HepG2 (cell line): ENCODE results near the gene ARHGEF4. TPM values are rescaled to one million over a fixed set of nuclear protein-coding genes. Genes with fewer than 3 reads are reported as not detected.

Experiments
- CENPX ChIP-seq: sonication (generic); formaldehyde crosslinking; IDR thresholded peaks from 2 replicates; pipeline ENCODE4 v1.9.0; 2021; ENCODE audit warnings: mild to moderate bottlenecking, missing genetic modification reagents, moderate library complexity
- FLYWCH1 ChIP-seq: sonication (generic); formaldehyde crosslinking; IDR thresholded peaks from 2 replicates; pipeline ENCODE4 v1.8.1; 2023; ENCODE audit warnings: mild to moderate bottlenecking, missing genetic modification reagents
- HMG20A ChIP-seq: IDR thresholded peaks from 2 replicates; pipeline ENCODE4 v1.6.1; 2016; ENCODE audit warnings: borderline replicate concordance
- MXI1 ChIP-seq: IDR thresholded peaks from 3 replicates; pipeline ENCODE4 v1.6.1; 2012; ENCODE audit warnings: low read depth, low read length, inconsistent platforms, borderline replicate concordance
- RCOR2 ChIP-seq: IDR thresholded peaks from 2 replicates; pipeline ENCODE4 v1.6.1; 2016; ENCODE audit warnings: missing biosample characterization, missing genetic modification reagents
- RFX3 ChIP-seq: IDR thresholded peaks from 2 replicates; pipeline ENCODE4 v1.6.1; 2016; ENCODE audit warnings: missing biosample characterization, missing genetic modification reagents
- RFX5 ChIP-seq: IDR thresholded peaks from 2 replicates; pipeline ENCODE4 v1.6.1; 2011; ENCODE audit warnings: low read depth, low read length, improper control_type of control experiment
- SALL1 ChIP-seq: sonication (generic); formaldehyde crosslinking; IDR thresholded peaks from 2 replicates; pipeline ENCODE4 v1.8.0; 2022; ENCODE audit warnings: mild to moderate bottlenecking, missing genetic modification reagents
- ZNF549 ChIP-seq: sonication (generic); formaldehyde crosslinking; IDR thresholded peaks from 2 replicates; pipeline ENCODE4 v1.5.0; 2020; ENCODE audit warnings: missing genetic modification reagents
- ZNF724P ChIP-seq: sonication (generic); formaldehyde crosslinking; IDR thresholded peaks from 2 replicates; pipeline ENCODE4 v1.8.0; 2022; ENCODE audit warnings: missing genetic modification reagents, borderline replicate concordance
- polyA plus RNA-seq, 8 experiments: library from polyadenylated mRNA; depleted of rRNA in 3 of 8; stranded (reverse) in 7 of 8; unstranded in 1 of 8; fragments of >200 nt; fragmentation: Illumina TruSeq in 4 of 8; extraction: Trizol in 4 of 8; gene quantifications; 2 replicates each; pipeline versions ENCODE4 v1.2.1 to v1.2.3, GENCODE V29; 2011 to 2016; ENCODE audit warnings: low read depth in 4 of 8, missing spikeins in 1 of 8, mixed read lengths in 1 of 8; ENCODE audit not compliant: insufficient read depth in 1 of 8
- total RNA-seq, 5 experiments: library from RNA; depleted of rRNA; stranded (reverse); fragments of >200 nt; fragmentation: Illumina TruSeq; extraction: Trizol; gene quantifications; 2 replicates each; pipeline ENCODE4 v1.2.3, GENCODE V29; 2016; ENCODE audit warnings: low read depth in 1 of 5
- TF ChIP-seq, protein P1 (sequence below): sonication (generic); formaldehyde crosslinking; IDR thresholded peaks from 2 replicates; pipeline ENCODE4 v1.5.1; 2020; ENCODE audit warnings: mild to moderate bottlenecking, missing genetic modification reagents, borderline replicate concordance
- TF ChIP-seq, protein P2 (sequence below): sonication (generic); formaldehyde crosslinking; IDR thresholded peaks from 2 replicates; pipeline ENCODE4 v1.4.0; 2020; ENCODE audit warnings: mild to moderate bottlenecking, missing genetic modification reagents
- TF ChIP-seq, protein P3 (sequence below): sonication (generic); formaldehyde crosslinking; IDR thresholded peaks from 2 replicates; pipeline ENCODE4 v1.9.0; 2021; ENCODE audit warnings: missing genetic modification reagents, borderline replicate concordance
- TF ChIP-seq, protein P4 (sequence below): sonication (generic); formaldehyde crosslinking; IDR thresholded peaks from 2 replicates; pipeline ENCODE4 v1.8.0; 2022; ENCODE audit warnings: mild to moderate bottlenecking, missing genetic modification reagents, moderate library complexity
- TF ChIP-seq, protein P5 (sequence below): sonication (generic); formaldehyde crosslinking; IDR thresholded peaks from 2 replicates; pipeline ENCODE4 v1.4.0; 2020; ENCODE audit warnings: mild to moderate bottlenecking, low read depth, missing genetic modification reagents

ARHGEF4 gene
- total and polyA plus RNA-seq, 2 of the 13 experiments (the other 11 are each of a cell fraction or from before 2014, with no cell fraction given), result 0.11 to 0.13 TPM

DNA sequence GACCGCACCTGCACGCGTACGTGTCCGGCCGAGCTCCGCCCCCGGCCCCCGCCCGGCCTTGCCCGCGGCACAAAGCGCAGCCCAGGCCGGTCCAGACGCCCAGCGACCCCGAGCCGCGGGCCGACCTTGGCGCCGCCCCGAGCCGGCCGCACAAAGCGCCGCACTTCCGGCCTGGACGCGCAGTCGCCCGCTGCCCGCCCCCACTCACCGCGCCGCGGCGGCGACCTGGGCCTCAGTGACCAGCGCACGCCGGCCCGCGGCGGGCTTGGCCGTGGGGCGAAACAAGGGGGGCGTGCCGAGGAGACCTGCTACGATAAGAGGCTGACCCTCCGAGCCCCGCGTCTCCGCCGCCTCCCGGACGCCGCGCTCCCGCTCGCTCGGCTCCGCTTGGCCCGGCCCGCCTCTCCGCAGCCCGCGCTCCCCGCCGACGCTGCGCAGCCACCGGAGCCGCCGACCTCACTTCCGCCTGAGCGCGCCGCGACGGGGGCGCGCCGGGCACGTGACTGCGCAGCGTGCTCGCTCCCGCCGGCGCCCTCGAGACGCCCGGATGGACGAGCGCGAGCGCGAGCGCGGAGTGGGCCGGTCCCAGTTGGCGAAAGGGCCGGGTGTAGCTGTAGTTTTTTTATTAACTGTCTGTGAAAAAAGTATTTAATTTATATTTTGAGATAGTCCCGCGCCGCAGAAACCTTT lies 256.4 kb downstream of the ARHGEF4 start, which contains the start of gene FAM168B (continued):
- TF ChIP-seq, protein P1, sequence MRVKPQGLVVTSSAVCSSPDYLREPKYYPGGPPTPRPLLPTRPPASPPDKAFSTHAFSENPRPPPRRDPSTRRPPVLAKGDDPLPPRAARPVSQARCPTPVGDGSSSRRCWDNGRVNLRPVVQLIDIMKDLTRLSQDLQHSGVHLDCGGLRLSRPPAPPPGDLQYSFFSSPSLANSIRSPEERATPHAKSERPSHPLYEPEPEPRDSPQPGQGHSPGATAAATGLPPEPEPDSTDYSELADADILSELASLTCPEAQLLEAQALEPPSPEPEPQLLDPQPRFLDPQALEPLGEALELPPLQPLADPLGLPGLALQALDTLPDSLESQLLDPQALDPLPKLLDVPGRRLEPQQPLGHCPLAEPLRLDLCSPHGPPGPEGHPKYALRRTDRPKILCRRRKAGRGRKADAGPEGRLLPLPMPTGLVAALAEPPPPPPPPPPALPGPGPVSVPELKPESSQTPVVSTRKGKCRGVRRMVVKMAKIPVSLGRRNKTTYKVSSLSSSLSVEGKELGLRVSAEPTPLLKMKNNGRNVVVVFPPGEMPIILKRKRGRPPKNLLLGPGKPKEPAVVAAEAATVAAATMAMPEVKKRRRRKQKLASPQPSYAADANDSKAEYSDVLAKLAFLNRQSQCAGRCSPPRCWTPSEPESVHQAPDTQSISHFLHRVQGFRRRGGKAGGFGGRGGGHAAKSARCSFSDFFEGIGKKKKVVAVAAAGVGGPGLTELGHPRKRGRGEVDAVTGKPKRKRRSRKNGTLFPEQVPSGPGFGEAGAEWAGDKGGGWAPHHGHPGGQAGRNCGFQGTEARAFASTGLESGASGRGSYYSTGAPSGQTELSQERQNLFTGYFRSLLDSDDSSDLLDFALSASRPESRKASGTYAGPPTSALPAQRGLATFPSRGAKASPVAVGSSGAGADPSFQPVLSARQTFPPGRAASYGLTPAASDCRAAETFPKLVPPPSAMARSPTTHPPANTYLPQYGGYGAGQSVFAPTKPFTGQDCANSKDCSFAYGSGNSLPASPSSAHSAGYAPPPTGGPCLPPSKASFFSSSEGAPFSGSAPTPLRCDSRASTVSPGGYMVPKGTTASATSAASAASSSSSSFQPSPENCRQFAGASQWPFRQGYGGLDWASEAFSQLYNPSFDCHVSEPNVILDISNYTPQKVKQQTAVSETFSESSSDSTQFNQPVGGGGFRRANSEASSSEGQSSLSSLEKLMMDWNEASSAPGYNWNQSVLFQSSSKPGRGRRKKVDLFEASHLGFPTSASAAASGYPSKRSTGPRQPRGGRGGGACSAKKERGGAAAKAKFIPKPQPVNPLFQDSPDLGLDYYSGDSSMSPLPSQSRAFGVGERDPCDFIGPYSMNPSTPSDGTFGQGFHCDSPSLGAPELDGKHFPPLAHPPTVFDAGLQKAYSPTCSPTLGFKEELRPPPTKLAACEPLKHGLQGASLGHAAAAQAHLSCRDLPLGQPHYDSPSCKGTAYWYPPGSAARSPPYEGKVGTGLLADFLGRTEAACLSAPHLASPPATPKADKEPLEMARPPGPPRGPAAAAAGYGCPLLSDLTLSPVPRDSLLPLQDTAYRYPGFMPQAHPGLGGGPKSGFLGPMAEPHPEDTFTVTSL (CRISPR knock-in tag), result no peak
- TF ChIP-seq RCOR2 (CRISPR knock-in tag), result no peak
- 0 out of 2 replicates have a peak, but pooled peaks have one; percentile 14 for TF ChIP-seq RFX5
- TF ChIP-seq SALL1 (CRISPR knock-in tag), result peak; percentile 78
- TF ChIP-seq, protein P2, sequence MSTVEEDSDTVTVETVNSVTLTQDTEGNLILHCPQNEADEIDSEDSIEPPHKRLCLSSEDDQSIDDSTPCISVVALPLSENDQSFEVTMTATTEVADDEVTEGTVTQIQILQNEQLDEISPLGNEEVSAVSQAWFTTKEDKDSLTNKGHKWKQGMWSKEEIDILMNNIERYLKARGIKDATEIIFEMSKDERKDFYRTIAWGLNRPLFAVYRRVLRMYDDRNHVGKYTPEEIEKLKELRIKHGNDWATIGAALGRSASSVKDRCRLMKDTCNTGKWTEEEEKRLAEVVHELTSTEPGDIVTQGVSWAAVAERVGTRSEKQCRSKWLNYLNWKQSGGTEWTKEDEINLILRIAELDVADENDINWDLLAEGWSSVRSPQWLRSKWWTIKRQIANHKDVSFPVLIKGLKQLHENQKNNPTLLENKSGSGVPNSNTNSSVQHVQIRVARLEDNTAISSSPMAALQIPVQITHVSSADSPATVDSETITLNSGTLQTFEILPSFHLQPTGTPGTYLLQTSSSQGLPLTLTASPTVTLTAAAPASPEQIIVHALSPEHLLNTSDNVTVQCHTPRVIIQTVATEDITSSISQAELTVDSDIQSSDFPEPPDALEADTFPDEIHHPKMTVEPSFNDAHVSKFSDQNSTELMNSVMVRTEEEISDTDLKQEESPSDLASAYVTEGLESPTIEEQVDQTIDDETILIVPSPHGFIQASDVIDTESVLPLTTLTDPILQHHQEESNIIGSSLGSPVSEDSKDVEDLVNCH (CRISPR knock-in tag), result no peak; the same call in 1 of the 2 replicates
- no peak for TF ChIP-seq RFX3 (CRISPR knock-in tag)
- TF ChIP-seq ZNF549 (CRISPR knock-in tag), result no peak
- TF ChIP-seq, protein P3, sequence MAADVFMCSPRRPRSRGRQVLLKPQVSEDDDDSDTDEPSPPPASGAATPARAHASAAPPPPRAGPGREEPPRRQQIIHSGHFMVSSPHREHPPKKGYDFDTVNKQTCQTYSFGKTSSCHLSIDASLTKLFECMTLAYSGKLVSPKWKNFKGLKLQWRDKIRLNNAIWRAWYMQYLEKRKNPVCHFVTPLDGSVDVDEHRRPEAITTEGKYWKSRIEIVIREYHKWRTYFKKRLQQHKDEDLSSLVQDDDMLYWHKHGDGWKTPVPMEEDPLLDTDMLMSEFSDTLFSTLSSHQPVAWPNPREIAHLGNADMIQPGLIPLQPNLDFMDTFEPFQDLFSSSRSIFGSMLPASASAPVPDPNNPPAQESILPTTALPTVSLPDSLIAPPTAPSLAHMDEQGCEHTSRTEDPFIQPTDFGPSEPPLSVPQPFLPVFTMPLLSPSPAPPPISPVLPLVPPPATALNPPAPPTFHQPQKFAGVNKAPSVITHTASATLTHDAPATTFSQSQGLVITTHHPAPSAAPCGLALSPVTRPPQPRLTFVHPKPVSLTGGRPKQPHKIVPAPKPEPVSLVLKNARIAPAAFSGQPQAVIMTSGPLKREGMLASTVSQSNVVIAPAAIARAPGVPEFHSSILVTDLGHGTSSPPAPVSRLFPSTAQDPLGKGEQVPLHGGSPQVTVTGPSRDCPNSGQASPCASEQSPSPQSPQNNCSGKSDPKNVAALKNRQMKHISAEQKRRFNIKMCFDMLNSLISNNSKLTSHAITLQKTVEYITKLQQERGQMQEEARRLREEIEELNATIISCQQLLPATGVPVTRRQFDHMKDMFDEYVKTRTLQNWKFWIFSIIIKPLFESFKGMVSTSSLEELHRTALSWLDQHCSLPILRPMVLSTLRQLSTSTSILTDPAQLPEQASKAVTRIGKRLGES (CRISPR knock-in tag), result no peak
- peak; percentile 18; the same call in 1 of the 2 replicates for TF ChIP-seq ZNF724P (CRISPR knock-in tag)
- TF ChIP-seq MXI1, result peak; percentile 75
- TF ChIP-seq FLYWCH1 (CRISPR knock-in tag), result peak; percentile 96; the same call in 1 of the 2 replicates
- TF ChIP-seq, protein P4, sequence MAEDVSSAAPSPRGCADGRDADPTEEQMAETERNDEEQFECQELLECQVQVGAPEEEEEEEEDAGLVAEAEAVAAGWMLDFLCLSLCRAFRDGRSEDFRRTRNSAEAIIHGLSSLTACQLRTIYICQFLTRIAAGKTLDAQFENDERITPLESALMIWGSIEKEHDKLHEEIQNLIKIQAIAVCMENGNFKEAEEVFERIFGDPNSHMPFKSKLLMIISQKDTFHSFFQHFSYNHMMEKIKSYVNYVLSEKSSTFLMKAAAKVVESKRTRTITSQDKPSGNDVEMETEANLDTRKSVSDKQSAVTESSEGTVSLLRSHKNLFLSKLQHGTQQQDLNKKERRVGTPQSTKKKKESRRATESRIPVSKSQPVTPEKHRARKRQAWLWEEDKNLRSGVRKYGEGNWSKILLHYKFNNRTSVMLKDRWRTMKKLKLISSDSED (CRISPR knock-in tag), result no peak
- no peak for TF ChIP-seq CENPX (CRISPR knock-in tag)
- TF ChIP-seq, protein P5, sequence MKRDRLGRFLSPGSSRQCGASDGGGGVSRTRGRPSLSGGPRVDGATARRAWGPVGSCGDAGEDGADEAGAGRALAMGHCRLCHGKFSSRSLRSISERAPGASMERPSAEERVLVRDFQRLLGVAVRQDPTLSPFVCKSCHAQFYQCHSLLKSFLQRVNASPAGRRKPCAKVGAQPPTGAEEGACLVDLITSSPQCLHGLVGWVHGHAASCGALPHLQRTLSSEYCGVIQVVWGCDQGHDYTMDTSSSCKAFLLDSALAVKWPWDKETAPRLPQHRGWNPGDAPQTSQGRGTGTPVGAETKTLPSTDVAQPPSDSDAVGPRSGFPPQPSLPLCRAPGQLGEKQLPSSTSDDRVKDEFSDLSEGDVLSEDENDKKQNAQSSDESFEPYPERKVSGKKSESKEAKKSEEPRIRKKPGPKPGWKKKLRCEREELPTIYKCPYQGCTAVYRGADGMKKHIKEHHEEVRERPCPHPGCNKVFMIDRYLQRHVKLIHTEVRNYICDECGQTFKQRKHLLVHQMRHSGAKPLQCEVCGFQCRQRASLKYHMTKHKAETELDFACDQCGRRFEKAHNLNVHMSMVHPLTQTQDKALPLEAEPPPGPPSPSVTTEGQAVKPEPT (CRISPR knock-in tag), result peak; percentile 45
- TF ChIP-seq HMG20A (CRISPR knock-in tag), result no peak
